ENCODE results near the gene PLEKHN1. TPM values are rescaled to one million over a fixed set of nuclear protein-coding genes. Genes with fewer than 3 reads are reported as not detected.
"Not testable (repeated sequence)": the region's sequence is repeated elsewhere in the genome, so short reads cannot be mapped to it uniquely, and the experiment has no call there.

Gene PLEKHN1
- total RNA-seq, 1 donor from 2014 or later = not detected

GRCh38 chr1:940107-941014, 25.9 kb upstream of the PLEKHN1 start:
- intact Hi-C loops (cut with DNase I) = no loop called here
- DNase-seq (peak; percentile 74), ATAC-seq (ENCODE audit: poor library complexity) (peak; percentile 48)

- intact Hi-C loops (cut with DNase I) = no loop called here
- DNase-seq (no peak), ATAC-seq (ENCODE audit: poor library complexity) (no peak)
Measured at GRCh38 chr1:941015-941587, 25.2 kb upstream of the PLEKHN1 start.

- intact Hi-C loops (cut with DNase I) = no loop called here
- DNase-seq = peak; percentile 83
- ATAC-seq (ENCODE audit: poor library complexity) = peak; percentile 45
Measured at GRCh38 chr1:941588-942383, 24.5 kb upstream of the PLEKHN1 start.

GRCh38 chr1:942411-942821, 23.9 kb upstream of the PLEKHN1 start:
- DNase-seq (no peak), ATAC-seq (ENCODE audit: poor library complexity) (no peak)
- intact Hi-C loops (cut with DNase I) = no loop called here

- peak; percentile 14 for ATAC-seq (ENCODE audit: poor library complexity)
- intact Hi-C loops (cut with DNase I) = no loop called here
Measured at GRCh38 chr1:942864-943533, 23.3 kb upstream of the PLEKHN1 start.

GRCh38 chr1:943545-944340, 22.5 kb upstream of the PLEKHN1 start:
- DNase-seq (no peak), ATAC-seq (ENCODE audit: poor library complexity) (no peak)
- intact Hi-C loops (cut with DNase I) = no loop called here

More at GRCh38 chr1:942864-943533, 23.3 kb upstream of the PLEKHN1 start:
- DNase-seq = peak; percentile 73

GRCh38 chr1:944341-945325, 21.6 kb upstream of the PLEKHN1 start:
- DNase-seq (peak; percentile 73), ATAC-seq (ENCODE audit: poor library complexity) (peak; percentile 23)
- intact Hi-C loops (cut with DNase I) = no loop called here

- ATAC-seq (ENCODE audit: poor library complexity) = no peak
- intact Hi-C loops (cut with DNase I) = no loop called here
- no peak for DNase-seq
Measured at GRCh38 chr1:945688-946556, 20.4 kb upstream of the PLEKHN1 start.

- ATAC-seq (ENCODE audit: poor library complexity); intact Hi-C loops (cut with DNase I); DNase-seq: not testable (repeated sequence)
Measured at GRCh38 chr1:946811-947210, 19.5 kb upstream of the PLEKHN1 start.

GRCh38 chr1:947958-948357, 18.3 kb upstream of the PLEKHN1 start:
- intact Hi-C loops (cut with DNase I) = no loop called here
- DNase-seq (no peak), ATAC-seq (ENCODE audit: poor library complexity) (no peak)

- DNase-seq (no peak), ATAC-seq (ENCODE audit: poor library complexity) (no peak)
- intact Hi-C loops (cut with DNase I) = no loop called here
Measured at GRCh38 chr1:950268-950667, 16.0 kb upstream of the PLEKHN1 start.

- ATAC-seq (ENCODE audit: poor library complexity) (no peak), DNase-seq (no peak)
- intact Hi-C loops (cut with DNase I) = no loop called here
Measured at GRCh38 chr1:950881-951280, 15.4 kb upstream of the PLEKHN1 start.

GRCh38 chr1:951364-951763, 14.9 kb upstream of the PLEKHN1 start:
- intact Hi-C loops (cut with DNase I) = no loop called here
- ATAC-seq (ENCODE audit: poor library complexity) (no peak), DNase-seq (no peak)

GRCh38 chr1:952201-952600, 14.1 kb upstream of the PLEKHN1 start:
- intact Hi-C loops (cut with DNase I) = no loop called here
- DNase-seq (no peak), ATAC-seq (ENCODE audit: poor library complexity) (no peak)

- ATAC-seq (ENCODE audit: poor library complexity) (no peak), DNase-seq (no peak)
- intact Hi-C loops (cut with DNase I) = no loop called here
Measured at GRCh38 chr1:952603-953002, 13.7 kb upstream of the PLEKHN1 start.
